Stimulated activated naive CD8-positive, alpha-beta T cell treated with anti-CD3 and anti-CD28 coated beads, Interleukin-15, amount 100 ng/mL, for 72 hours (primary cell): Measurements from ENCODE around the gene LUC7L3.
"Not testable (repeated sequence)": the region's sequence is repeated elsewhere in the genome, so short reads cannot be mapped to it uniquely, and the experiment has no call there.

Source experiments
- ATAC-seq: fragments of 150-1000 bp; cut with Tn5 transposase; 2 replicates; pipeline ENCODE4 v1.10.0; 2021; ENCODE audit warnings: mild to moderate bottlenecking, moderate library complexity
- DNase-seq, 2 donors: peaks; one replicate each; pipeline ENCODE4 v3.0.0; 2021 to 2022
- H3K27ac Mint-ChIP-seq, 2 donors: one replicate each; pipeline ENCODE4 v1.8.0; 2022; ENCODE audit warnings: mild to moderate bottlenecking in 2 of 2, mixed read lengths in 2 of 2, moderate library complexity in 2 of 2
- H3K27me3 Mint-ChIP-seq: one replicate; pipeline ENCODE4 v1.8.0; 2022; ENCODE audit warnings: mixed read lengths
- H3K4me1 Mint-ChIP-seq: one replicate; pipeline ENCODE4 v1.8.0; 2022; ENCODE audit warnings: mild to moderate bottlenecking, mixed read lengths
- H3K4me3 Mint-ChIP-seq, 2 donors: one replicate each; pipeline ENCODE4 v1.8.0; 2022; ENCODE audit warnings: mild to moderate bottlenecking in 2 of 2, mixed read lengths in 2 of 2, moderate library complexity in 1 of 2
- H3K9me3 Mint-ChIP-seq, 2 donors: one replicate each; pipeline ENCODE4 v1.8.0; 2022; ENCODE audit warnings: mixed read lengths in 2 of 2

Gene LUC7L3

GRCh38 chr17:50719924-50720794, 756 bp downstream of the LUC7L3 start:
- H3K9me3 Mint-ChIP-seq: no peaks in the 10 kb centered on the region
- peak overlapping the region; percentile 99 to 100 for H3K27ac Mint-ChIP-seq
- no peaks in the 10 kb centered on the region for H3K27me3 Mint-ChIP-seq
- H3K4me3 Mint-ChIP-seq: peak overlapping the region; percentile 91 to 94
- no peak for ATAC-seq
- DNase-seq: no peak
- H3K4me1 Mint-ChIP-seq: peaks cover 41% of the 10 kb centered on the region

GRCh38 chr17:50721194-50722010, 2.0 kb downstream of the LUC7L3 start:
- H3K27me3 Mint-ChIP-seq: no peaks in the 10 kb centered on the region
- peaks cover 47% of the 10 kb centered on the region for H3K4me1 Mint-ChIP-seq
- H3K9me3 Mint-ChIP-seq: no peaks in the 10 kb centered on the region
- ATAC-seq (no peak), DNase-seq (no peak)
- peak overlapping the region; percentile 99 to 100 for H3K27ac Mint-ChIP-seq
- H3K4me3 Mint-ChIP-seq: peak overlapping the region; percentile 91 to 94

GRCh38 chr17:50722746-50723145, 3.3 kb downstream of the LUC7L3 start:
- peak overlapping the region; percentile 91 to 94 for H3K4me3 Mint-ChIP-seq
- H3K27ac Mint-ChIP-seq: no peak overlapping the region
- no peaks in the 10 kb centered on the region for H3K9me3 Mint-ChIP-seq
- no peaks in the 10 kb centered on the region for H3K27me3 Mint-ChIP-seq
- peaks cover 60% of the 10 kb centered on the region for H3K4me1 Mint-ChIP-seq
- ATAC-seq (no peak), DNase-seq (no peak)

GRCh38 chr17:50724622-50725021, 5.2 kb downstream of the LUC7L3 start:
- not testable (repeated sequence) for H3K27me3 Mint-ChIP-seq, ATAC-seq, DNase-seq, H3K9me3 Mint-ChIP-seq
- H3K27ac Mint-ChIP-seq: peak overlapping the region; percentile 40 to 63
- H3K4me1 Mint-ChIP-seq: peaks cover 67% of the 10 kb centered on the region
- H3K4me3 Mint-ChIP-seq: peak overlapping the region in 1 of 2 donors; percentile 26

GRCh38 chr17:50725769-50726655, 6.6 kb downstream of the LUC7L3 start:
- no peak for ATAC-seq
- Mint-ChIP-seq H3K9me3 (no peaks in the 10 kb centered on the region), H3K27me3 (no peaks in the 10 kb centered on the region), H3K27ac (no peak overlapping the region), H3K4me1 (peaks cover 72% of the 10 kb centered on the region), H3K4me3 (peak overlapping the region in 1 of 2 donors; percentile 5)
- no peak for DNase-seq

- Mint-ChIP-seq H3K4me1 (peaks cover 73% of the 10 kb centered on the region), H3K4me3 (no peak overlapping the region), H3K9me3 (no peaks in the 10 kb centered on the region), H3K27me3 (no peaks in the 10 kb centered on the region), H3K27ac (no peak overlapping the region)
- DNase-seq (no peak), ATAC-seq (no peak)
Observed at GRCh38 chr17:50728112-50728429, 8.7 kb downstream of the LUC7L3 start.

- H3K4me3 Mint-ChIP-seq: peak overlapping the region in 1 of 2 donors; percentile 9
- no peaks in the 10 kb centered on the region for H3K27me3 Mint-ChIP-seq
- H3K4me1 Mint-ChIP-seq: peaks cover 66% of the 10 kb centered on the region
- ATAC-seq (no peak), DNase-seq (no peak)
- H3K27ac Mint-ChIP-seq: peak overlapping the region in 1 of 2 donors; percentile 19
- H3K9me3 Mint-ChIP-seq: no peaks in the 10 kb centered on the region
Observed at GRCh38 chr17:50728881-50729765, 9.7 kb downstream of the LUC7L3 start.

- ATAC-seq: no peak
- peaks cover 69% of the 10 kb centered on the region for H3K4me1 Mint-ChIP-seq
- peak overlapping the region; percentile 47 to 89 for H3K27ac Mint-ChIP-seq
- H3K27me3 Mint-ChIP-seq: no peaks in the 10 kb centered on the region
- peak overlapping the region in 1 of 2 donors; percentile 4 for H3K4me3 Mint-ChIP-seq
- no peaks in the 10 kb centered on the region for H3K9me3 Mint-ChIP-seq
- no peak for DNase-seq
Observed at GRCh38 chr17:50731575-50732460, 12.4 kb downstream of the LUC7L3 start.

GRCh38 chr17:50735287-50735686, 15.9 kb downstream of the LUC7L3 start:
- H3K27ac Mint-ChIP-seq: no peak overlapping the region

GRCh38 chr17:50737118-50737698, 17.8 kb downstream of the LUC7L3 start:
- peaks cover 52% of the 10 kb centered on the region for H3K4me1 Mint-ChIP-seq
- no peaks in the 10 kb centered on the region for H3K9me3 Mint-ChIP-seq
- no peak overlapping the region for H3K4me3 Mint-ChIP-seq
- peak in 1 of 2 donors; percentile 28 for DNase-seq
- ATAC-seq: peak; percentile 96
- H3K27ac Mint-ChIP-seq: peak overlapping the region; percentile 92
- H3K27me3 Mint-ChIP-seq: no peaks in the 10 kb centered on the region

More at GRCh38 chr17:50735287-50735686, 15.9 kb downstream of the LUC7L3 start:
- Mint-ChIP-seq H3K4me3 (no peak overlapping the region), H3K4me1 (peaks cover 69% of the 10 kb centered on the region), H3K27me3 (no peaks in the 10 kb centered on the region), H3K9me3 (no peaks in the 10 kb centered on the region)
- ATAC-seq (no peak), DNase-seq (no peak)

GRCh38 chr17:50739098-50739497, 19.7 kb downstream of the LUC7L3 start:
- peak overlapping the region in 1 of 2 donors; percentile 3 for H3K4me3 Mint-ChIP-seq

GRCh38 chr17:50745631-50746030, 26.2 kb downstream of the LUC7L3 start:
- H3K27ac Mint-ChIP-seq: peak overlapping the region in 1 of 2 donors; percentile 60
- no peaks in the 10 kb centered on the region for H3K4me1 Mint-ChIP-seq
- H3K4me3 Mint-ChIP-seq: no peak overlapping the region
- DNase-seq: no peak
- no peak for ATAC-seq
- no peaks in the 10 kb centered on the region for H3K9me3 Mint-ChIP-seq
- H3K27me3 Mint-ChIP-seq: no peaks in the 10 kb centered on the region

More at GRCh38 chr17:50739098-50739497, 19.7 kb downstream of the LUC7L3 start:
- DNase-seq (no peak), ATAC-seq (peak; percentile 45)
- Mint-ChIP-seq H3K27ac (no peak overlapping the region), H3K4me1 (peaks cover 44% of the 10 kb centered on the region), H3K9me3 (no peaks in the 10 kb centered on the region), H3K27me3 (no peaks in the 10 kb centered on the region)

GRCh38 chr17:50749245-50749644, 29.8 kb downstream of the LUC7L3 start:
- ATAC-seq (no peak), DNase-seq (no peak)
- H3K4me3 Mint-ChIP-seq: no peak overlapping the region
- no peaks in the 10 kb centered on the region for H3K9me3 Mint-ChIP-seq
- H3K27me3 Mint-ChIP-seq: no peaks in the 10 kb centered on the region
- H3K4me1 Mint-ChIP-seq: no peaks in the 10 kb centered on the region
- H3K27ac Mint-ChIP-seq: peak overlapping the region in 1 of 2 donors; percentile 13
